HG02759 (cell line): ENCODE measurements around the gene PITRM1.

Experiments
- ATAC-seq: cut with Tn5 transposase; IDR thresholded peaks from one replicate; pipeline ENCODE4 v1.9.1; 2021; ENCODE audit warnings: mild to moderate bottlenecking, moderate library complexity; ENCODE audit not compliant: unreplicated experiment

The PITRM1 gene

DNA sequence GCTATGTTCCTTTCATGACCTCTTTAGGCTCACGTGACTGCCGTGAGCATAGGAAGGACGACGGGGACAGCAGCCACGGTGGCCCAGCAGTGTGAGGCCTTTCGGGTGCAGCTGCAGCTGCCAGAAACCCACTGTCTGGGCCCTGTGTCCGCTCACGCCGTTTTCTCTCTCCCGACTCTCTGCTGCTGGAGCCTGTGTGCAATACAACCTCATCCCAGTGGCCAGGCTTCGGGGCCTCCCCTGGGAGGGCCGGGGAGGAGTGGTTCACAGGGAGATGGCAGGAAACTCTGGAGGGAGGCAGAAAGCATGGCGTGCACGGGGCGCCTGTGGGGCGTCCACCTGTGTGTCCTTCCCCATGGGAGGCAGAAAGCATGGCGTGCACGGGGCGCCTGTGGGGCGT, 66.7 kb downstream of the PITRM1 start:
- no peak for ATAC-seq

DNA sequence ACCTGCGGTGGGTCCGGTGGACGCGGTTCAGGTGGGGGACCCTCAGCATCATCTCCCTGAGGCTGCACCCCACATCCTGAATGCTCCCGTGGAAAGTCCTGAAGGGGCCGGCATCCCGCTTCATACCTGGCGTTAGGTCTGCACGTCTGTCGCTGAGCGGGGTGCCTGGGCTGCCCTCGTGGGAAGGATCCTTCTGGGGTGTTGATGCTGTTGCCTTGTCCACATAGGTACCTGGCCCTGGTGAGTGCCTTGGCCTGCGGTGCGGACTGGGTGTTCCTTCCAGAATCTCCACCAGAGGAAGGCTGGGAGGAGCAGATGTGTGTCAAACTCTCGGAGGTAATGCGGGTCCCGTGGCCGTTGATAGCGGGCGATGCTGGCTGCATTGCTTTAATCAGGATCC, 67.4 kb downstream of the PITRM1 start:
- ATAC-seq: no peak

DNA sequence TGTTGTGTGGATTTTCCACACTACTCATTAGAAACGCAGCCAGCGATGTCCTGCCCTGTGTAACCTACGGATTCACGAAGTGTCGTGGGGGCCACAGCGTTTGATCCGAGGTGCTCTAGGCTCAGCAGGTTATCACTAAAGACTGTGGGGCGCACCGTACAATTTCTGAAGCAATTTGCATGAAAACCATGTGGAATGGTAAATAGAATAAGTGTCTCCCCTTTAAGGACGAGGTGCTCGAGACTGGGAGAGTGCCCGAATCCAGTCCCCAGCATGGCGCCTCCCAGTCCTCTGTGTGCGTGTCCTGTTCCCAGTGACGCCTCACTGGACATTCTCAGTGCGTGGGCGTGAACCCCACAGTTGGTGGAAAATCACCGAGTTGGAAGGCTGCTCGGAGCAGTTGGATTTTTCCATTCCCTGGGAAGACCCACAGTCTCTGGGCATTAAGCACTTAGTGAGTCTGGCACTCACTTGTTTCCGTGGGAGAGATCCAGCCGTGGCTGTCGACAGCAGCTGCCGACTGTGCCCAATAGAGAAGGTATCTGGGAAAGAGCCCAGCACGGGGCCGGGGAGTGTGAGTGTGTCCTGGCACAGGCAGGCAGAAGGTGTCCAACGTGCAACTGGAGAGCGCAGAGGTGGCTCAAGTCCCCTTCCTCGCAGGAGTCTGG, 68.2 kb downstream of the PITRM1 start:
- ATAC-seq: no peak

DNA sequence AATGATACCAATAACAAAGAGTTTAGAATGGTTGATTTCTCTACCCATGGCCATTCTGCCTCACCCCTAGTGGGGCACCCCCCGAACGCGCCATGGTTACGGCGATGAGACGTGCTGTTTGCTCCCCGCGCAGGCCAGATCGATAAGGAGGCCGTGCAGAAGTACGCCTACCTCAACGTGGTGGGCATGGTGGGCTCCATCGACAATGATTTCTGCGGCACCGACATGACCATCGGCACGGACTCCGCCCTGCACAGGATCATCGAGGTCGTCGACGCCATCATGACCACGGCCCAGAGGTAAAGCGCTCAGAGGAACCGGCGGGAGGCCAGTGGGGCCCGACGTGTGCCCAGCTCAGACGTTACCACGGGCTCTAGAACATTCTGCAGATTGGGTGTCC, 68.9 kb downstream of the PITRM1 start:
- no peak for ATAC-seq

DNA sequence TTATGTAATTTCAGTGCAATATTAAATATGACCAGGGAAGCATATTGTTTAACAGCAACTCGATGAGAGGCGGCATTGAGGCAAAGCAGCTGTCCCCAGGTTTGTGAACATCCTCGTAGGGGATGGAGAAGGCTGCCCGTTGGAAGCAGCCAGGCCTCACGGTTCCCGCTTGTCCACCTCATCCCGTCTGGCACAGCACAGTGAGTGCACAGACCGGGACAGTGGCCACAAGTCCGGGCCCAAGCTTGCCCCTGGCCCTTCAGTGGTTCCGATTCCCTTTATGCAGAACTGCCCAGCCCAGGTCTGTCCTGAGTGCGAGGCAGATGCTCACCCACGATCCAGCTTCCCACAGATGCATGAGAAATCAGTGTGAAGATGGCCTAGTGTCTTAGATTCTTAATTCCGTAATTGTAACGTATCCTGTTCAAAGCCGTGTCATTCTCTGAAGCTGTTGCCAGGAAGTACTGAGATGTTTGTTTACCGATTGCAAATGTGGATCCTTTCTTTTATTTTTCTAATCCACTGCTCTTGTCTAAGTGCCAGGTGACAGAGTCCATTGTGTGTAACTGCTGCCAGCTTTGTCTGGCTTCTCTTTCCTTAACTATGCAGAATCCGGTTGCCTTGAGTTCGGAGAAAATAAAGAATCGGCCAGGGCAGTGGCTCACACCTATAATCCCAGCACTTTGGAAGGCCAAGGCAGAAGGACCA, 69.7 kb downstream of the PITRM1 start:
- ATAC-seq: no peak

DNA sequence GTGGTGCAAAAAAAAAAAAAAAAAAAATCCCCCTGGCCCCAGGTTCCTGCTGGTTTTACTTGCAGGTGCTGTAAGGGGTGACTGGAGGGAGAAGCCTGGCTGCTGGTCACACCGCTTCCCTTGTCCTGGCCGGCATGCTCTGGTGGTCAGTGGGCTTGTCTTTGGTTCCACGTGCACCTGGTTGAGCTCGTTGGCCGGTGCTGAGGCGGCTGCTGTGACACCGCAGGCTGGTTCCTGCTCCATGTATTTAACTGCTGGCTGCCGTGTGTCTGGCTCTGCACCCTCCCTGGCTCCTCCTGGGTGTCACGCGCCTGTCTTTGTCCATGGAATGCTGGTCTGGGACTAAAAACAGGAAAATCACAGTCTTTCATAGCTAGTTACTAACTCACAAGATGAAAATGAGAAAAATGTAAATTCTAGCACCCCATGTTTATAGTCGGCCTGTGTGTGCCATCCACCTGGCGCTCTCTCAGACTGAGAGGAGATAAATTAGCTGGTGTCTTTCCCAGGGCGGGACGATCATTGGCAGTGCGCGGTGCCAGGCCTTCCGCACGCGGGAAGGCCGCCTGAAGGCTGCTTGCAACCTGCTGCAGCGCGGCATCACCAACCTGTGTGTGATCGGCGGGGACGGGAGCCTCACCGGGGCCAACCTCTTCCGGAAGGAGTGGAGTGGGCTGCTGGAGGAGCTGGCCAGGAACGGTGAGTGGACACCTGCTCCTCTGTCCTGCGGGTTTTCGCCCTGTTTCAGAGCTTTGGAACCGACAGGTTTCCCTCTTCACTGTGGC, 71.5 kb downstream of the PITRM1 start:
- no peak for ATAC-seq

DNA sequence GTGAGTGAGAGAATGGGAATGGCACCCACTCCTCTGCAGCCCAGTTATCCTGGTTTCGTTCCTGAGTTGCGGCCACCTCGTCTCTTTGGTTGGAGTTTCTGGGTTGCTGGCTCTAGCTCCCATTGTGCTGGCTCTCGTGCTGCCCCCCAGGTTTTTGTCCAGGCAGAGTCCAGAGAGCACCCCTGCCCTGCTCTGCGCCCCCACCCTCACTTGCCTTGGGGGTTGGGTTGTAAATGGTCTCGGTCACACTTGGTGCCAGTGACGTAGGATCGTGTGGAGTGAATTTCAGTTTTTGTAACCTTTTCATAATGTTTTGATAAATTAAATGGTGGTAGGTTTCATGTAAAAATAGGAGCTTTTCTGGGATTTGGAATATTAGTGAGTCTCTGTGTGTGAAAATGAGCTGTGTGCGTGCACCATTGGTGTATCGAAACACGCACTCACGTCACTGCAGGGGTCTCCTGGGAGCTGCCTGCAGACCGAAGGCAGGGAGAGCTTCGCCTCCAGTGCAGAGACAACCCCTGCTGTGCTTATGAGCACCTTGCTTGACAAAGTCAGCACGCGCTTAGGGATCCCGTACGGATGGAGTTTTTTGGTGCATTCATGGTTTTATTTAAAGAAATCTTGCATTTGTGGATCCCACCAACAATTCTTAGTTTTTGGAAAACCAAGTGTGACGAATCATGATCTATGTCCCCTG, 72.3 kb downstream of the PITRM1 start:
- no peak for ATAC-seq

DNA sequence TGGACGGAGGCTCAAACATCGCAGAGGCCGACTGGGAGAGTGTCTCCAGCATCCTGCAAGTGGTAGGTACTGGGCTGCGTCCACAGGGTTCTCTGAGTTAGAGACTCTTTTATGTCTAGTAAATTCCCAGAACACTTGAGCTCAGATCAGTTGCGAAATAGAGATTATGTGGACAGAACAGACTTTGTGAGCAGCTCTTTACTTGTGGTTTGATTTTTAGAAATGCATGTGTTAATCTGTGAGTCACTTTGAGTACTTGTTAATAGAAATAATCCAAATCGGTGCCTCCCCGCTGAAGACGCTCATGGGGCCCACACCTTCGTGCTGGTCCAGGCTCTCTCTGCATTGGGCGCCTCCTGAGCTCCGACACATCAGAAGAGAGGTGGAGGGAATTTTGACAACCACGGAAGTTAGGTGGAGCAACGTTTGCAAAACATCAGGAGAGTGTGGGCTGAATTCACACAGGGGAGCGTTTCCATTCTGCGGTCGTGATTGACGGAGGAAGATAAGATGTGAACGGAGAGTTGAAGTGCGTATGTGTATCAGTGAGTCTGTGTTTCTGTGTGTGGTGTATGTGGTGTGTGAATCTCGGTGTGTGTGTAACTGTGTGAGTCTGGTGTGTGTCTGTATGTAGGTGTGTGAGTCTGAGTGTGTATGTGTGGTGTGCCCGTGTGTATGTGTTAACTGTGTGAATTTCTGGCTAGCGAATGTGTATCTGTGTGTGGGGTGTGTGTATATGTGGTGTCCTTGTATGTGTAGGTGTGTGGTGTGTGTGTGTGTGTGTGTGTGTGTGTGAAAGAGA, 73.1 kb downstream of the PITRM1 start:
- no peak for ATAC-seq

DNA sequence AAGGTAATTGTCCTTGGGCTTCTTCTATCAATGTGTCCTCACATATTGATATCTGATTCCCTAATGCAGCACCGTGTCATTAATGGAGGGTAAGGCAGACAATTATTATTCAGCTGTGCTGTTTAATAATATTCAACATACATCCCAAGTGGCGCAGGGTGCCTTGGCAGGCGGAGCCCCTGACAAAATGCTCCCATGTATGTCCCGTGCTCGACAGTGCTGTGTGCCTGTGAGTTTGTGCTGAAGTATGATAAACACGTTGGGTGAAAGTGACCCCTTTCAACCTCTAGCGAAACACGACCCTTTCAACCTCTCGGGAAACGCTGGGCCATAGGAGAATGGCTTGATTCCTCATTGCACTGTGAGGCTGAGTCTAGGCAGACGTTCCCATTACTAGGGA, 73.9 kb downstream of the PITRM1 start:
- ATAC-seq: no peak

DNA sequence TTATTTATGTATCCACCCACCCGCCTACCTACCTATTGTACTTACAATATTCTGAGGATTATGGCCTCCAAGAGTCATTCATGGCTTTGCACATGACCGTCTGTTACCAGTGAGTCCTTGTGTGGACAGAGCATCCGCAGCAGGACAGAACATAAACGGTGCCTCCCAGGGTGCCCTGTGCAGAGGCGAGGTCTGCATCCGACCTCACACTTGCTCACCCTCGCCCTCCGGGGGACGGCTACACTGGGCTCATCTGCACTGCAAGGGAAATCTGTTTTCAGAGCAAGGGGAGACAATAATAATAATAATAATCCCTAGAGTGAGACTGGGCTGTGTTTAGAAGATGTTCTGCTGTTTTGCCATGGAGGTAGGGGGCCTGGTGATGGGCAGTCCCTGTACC, 75.4 kb downstream of the PITRM1 start:
- ATAC-seq: no peak

DNA sequence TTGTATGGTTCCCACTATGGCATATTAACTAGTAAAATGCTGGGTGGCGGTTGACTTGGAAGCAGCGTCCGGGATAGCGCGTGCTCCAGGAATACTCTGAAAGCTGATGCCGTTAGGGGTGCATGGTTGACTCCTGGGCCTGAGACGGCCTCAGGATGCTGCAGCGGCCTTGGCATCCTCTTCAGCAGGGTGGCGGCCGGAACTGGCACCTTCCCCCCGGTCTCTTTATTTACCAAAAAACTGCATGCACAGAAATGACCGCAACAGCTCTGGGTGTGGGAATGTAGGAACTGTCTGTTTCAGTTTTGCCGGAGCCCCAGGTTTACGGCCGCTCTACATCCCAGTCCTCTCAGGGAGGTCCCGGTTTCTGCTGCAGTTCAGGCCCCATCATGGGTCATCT, 76.4 kb downstream of the PITRM1 start:
- no peak for ATAC-seq

DNA sequence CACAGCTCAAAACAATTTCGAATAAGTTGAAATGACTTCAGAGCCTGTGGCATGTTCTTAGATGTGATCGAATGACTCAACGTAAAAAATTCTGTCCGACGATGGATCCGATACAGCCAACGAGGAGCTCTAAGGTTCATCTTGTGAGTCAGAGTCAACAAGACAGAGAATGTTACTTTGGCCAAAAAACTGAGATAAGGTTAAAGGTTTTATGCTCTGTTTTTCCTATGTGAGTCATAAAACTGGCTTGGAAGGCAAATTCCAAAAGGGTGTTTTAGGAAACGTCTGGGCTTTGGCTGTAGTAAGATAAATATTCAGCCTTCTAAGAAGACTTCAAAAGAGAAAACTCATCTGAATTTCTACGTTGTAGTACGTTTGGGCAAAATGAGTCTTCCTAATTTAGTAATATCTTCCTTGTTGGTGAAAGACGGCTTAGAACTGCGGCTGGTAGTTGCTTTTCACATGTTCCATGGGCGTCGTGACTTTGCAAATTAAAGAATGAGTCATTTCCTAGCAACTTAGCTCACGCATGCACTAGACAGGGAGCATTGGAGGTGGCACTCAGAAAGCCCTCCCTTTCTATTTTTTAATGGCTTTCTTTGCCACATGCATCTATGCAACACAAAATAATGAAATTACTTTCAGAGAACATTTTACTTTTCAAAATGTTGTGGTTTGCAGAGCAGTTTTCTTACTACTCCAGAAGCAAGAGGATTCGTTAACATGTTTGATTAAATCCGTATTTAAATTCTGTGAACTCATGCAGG, 77.0 kb downstream of the PITRM1 start:
- ATAC-seq: peak; percentile 85

DNA sequence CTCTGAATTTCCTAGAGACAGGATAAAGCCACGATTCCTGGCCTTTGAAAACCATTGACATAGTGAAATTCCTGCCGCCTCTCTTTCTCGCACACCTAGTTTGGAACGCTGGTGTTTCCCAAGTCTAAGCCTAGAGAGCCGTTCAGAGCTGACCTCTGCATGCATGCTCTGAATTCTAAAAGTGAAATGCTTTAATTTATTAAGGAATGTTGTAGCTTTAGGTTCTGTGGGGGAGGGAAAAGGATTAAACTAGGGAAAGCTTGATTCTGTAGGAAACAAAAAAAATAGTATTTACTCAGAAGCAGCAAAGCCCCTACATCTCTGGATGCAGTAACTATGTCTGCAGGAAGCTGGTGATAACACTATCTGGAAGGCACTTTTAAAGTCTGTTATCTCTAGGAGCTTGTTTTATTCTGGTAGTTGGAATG, 78.0 kb downstream of the PITRM1 start:
- ATAC-seq: no peak

DNA sequence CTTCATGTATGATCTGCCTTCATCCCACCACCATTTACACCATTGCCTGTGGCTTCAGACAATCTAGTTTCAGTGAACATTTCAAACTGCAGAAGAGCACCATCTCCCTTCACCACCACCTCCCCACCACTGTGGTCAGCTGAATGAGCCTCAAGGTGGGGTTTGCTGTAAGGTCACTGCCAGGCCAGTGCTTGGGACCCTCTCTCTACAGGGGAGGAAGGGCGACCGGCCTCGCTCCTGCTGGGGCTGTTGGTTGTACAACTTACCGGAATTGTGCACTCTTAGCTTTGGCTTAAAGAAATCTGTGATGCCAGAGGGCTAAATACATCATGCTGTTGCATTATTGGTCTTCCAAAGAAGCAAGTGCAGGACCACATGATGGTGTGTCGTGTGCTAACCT, 78.6 kb downstream of the PITRM1 start:
- no peak for ATAC-seq

DNA sequence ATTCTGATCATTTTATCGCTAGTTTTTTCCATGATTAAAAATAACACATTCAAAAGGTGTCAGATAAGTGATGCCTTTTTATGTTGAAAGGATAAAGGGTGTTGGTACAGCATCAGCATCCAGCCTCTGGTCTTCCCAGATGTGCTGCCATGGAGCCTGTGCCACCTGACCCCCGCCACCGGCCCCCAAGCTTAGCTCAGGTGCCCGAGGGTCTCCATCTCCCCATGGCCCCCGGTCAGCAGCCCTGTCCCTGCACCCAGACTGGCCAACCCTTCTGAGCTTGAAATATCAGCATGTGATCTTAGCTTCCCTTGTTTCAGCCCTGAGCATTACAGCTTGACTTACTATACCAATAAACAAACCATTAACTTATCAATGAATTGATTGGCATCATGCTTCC, 80.7 kb downstream of the PITRM1 start:
- no peak for ATAC-seq

DNA sequence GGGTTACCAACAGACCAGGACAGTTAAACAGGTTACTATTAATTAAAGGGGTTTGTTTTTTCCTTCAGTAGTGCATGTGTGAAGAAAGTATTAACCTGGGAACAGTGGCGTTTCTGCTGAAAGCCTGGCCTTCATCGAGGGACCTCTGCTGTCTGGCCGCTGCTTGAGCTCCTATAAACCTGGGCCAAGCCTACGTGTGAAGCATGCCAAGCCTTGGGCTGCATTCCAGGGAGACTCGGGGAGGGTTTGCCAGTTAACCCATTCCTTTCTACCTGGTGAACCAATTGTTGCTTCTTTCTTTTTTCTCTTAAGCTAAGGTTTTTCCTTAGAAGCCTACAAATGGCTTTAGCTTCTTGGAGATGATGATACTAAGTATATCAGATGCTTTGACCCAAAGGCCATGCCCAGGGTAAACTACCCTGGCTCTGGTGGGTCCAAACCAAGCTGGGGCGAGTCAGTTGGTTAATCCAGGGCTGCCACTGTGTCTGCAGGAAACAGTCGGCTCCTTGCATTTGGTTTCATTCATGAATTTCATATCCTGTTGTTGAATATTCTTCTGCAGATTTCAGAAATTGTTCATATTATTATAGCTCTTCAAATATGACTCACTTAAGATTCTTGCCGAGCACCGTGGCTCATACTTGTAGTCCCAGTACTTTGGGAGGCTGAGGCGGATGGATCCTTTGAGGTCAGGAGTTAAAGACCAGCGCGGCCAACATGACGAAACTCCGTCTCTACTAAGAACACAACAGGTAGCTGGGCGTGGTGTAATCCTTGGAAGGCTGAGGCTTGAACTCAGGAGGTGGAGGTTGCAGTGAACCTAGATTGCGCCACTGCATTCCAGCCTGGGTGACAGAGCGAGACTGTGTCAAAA, 81.4 kb downstream of the PITRM1 start:
- ATAC-seq: no peak

DNA sequence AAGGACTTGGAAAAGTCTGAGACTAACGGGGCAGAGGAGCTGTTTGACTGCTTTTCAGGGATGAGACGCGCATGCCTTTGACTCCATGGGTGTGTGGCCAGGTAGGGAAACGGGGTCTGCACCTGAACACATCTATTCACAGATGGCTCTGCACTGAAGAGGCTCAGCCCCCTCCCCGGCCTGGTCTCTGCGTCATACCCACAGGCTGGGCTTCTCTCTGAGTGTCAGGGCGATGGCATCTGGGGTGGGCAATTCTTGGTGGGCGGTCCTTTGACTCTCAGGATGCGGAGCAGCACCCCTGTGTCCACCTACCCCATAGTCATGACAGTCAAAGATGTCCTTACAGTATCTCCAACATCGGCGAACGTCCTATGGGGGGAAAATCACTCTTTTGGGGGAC, 82.2 kb downstream of the PITRM1 start:
- ATAC-seq: no peak
